AG04450 (cell line): ENCODE measurements around the gene VKORC1. TPM values are rescaled to one million over a fixed set of nuclear protein-coding genes. Genes with fewer than 3 reads are reported as not detected.

Experiments
- CTCF ChIA-PET: fragments of 300-600, 350-600 bp; formaldehyde crosslinking; extraction: SDS; loops from one replicate; lab custom pipeline; 2022; ENCODE audit warnings: antibody characterized with exemption, inconsistent platforms; lab: Charles Lee
- POLR2A ChIA-PET: fragments of 350-600 bp; formaldehyde crosslinking; extraction: SDS; loops from one replicate; lab custom pipeline; 2021; ENCODE audit warnings: antibody characterized with exemption, inconsistent platforms; lab: Yijun Ruan, JAX
- DNase-seq: peaks from one replicate; pipeline ENCODE4 v3.0.0-alpha.2; 2011; ENCODE audit warnings: low read depth, low spot score
- H3K27ac ChIP-seq: one replicate; pipeline ENCODE4 v1.5.1; 2012; ENCODE audit warnings: low read depth, low read length, control low read depth
- H3K27me3 ChIP-seq: one replicate; pipeline ENCODE4 v1.6.0; 2012; ENCODE audit warnings: low read length; ENCODE audit not compliant: control insufficient read depth, insufficient read depth
- H3K4me3 ChIP-seq: 2 replicates; pipeline ENCODE4 v1.5.1; 2011; ENCODE audit warnings: mild to moderate bottlenecking, low read depth, low read length, control low read depth
- H3K9me3 ChIP-seq: 2 replicates; pipeline ENCODE4 v1.5.1; 2012; ENCODE audit warnings: low read length; ENCODE audit not compliant: control insufficient read depth, insufficient read depth
- polyA plus RNA-seq: library from polyadenylated mRNA; depleted of rRNA; stranded (reverse); fragments of >200 nt; gene quantifications from 2 replicates; pipeline ENCODE4 v1.2.3, GENCODE V29; 2011
- TF ChIP-seq, protein P1 (sequence below): IDR thresholded peaks from 2 replicates; pipeline ENCODE4 v1.5.1; 2011; ENCODE audit warnings: low read depth, low read length, control low read depth, inconsistent platforms

Gene VKORC1
- polyA plus RNA-seq, 1 experiment = 210 TPM

DNA sequence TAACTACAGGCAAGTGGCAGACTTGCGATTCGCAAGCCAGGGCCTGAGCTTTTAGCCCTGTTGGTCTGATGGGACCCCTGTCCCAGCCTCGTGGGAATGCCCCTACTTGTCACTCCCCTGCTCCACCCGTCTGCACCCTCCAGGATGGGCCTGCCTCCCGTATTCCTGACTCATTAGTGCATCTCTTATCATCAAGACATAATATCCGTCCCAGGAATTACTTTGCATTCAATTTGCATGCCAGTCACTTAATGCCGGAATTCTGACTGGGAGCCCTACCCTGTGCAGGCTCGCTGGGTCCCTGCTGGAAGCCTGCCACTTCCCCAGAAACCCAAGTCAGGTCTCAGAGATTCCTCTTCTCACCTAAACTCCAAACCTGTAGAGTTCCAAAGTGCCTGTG, 9.2 kb downstream of the VKORC1 start:
- POLR2A ChIA-PET = interaction anchor here (1.0 kb wide), 2 partner anchors 11 to 95 kb away, joined by 3 read pairs; partner anchors contain the start of genes ZNF646 and ZNF668
- Histone ChIP-seq H3K4me3 (no peak overlapping the region), H3K27me3 (no peaks in the 10 kb centered on the region), H3K27ac (no peak overlapping the region), H3K9me3 (no peaks in the 10 kb centered on the region; the same call in 1 of the 2 replicates)
- DNase-seq = no peak
- TF ChIP-seq, protein P1, sequence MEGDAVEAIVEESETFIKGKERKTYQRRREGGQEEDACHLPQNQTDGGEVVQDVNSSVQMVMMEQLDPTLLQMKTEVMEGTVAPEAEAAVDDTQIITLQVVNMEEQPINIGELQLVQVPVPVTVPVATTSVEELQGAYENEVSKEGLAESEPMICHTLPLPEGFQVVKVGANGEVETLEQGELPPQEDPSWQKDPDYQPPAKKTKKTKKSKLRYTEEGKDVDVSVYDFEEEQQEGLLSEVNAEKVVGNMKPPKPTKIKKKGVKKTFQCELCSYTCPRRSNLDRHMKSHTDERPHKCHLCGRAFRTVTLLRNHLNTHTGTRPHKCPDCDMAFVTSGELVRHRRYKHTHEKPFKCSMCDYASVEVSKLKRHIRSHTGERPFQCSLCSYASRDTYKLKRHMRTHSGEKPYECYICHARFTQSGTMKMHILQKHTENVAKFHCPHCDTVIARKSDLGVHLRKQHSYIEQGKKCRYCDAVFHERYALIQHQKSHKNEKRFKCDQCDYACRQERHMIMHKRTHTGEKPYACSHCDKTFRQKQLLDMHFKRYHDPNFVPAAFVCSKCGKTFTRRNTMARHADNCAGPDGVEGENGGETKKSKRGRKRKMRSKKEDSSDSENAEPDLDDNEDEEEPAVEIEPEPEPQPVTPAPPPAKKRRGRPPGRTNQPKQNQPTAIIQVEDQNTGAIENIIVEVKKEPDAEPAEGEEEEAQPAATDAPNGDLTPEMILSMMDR = no peak
- CTCF ChIA-PET = no interaction called here

DNA sequence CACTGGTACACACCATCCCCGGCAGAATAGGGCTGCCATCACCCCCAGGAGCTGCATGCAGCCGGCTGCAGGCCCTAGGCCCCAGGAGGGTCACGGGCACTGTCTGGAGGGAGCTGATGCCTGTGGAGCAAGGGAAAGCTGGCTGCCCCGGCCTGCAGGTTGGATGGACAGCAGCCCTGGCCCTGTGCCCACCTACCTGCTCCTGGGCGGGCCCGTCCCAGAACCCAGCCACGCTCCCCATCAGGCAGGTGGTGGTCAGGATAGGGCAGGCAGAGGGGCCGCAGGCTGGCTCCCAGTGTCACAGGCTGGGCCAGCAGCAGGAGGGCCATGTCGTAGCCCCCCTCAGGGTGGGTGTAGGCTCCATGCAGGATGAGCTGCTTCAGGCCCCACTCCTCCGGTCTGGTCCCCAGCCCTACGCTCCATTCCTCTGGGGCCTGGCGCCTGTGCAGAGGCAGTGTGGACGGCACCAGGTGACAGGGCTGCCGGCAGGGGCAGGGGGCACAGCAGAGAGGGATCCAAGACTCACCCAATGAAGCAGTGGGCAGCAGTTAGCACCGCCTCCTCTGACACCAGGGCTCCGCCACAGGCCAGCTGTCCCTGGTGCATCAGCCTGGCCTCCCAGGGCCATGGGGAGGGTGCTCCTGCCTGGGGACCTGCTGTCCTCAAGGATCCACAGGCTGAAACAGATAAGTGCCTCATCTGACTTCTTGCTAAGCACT, 9.9 kb downstream of the VKORC1 start:
- TF ChIP-seq, protein P1 = no peak
- H3K27ac ChIP-seq = no peak overlapping the region
- ChIA-PET CTCF (interaction anchor here (0.8 kb wide), 1 partner anchor 58 kb away, joined by 3 read pairs; no protein-coding TSS in a partner anchor), POLR2A (interaction anchor here (1.0 kb wide), 1 partner anchor 96 kb away, joined by 3 read pairs; no protein-coding TSS in a partner anchor)
- no peak overlapping the region for H3K4me3 ChIP-seq
- no peak for DNase-seq
- H3K27me3 ChIP-seq = no peaks in the 10 kb centered on the region
- H3K9me3 ChIP-seq = no peaks in the 10 kb centered on the region; the same call in 1 of the 2 replicates

DNA sequence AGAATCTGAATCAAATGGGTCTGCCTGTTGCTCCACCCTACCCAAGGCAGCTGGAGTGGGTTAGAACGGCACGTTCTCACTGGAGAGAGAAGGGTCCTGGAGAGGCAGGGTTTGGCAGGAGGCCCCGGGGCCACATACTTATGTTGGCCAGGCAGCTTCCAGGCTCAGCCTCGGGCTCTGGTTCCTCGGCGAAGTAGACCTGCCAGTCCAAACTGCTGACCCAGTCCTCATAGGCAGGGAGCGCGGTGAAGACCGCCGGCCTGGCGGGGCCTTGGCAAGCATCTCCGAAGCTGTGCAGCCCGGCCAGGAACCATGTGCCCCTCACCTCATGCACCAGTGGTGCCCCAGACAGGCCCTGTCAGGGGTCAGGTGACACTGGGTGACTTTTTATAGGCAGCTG, 10.6 kb downstream of the VKORC1 start:
- Histone ChIP-seq H3K27ac (no peak overlapping the region), H3K4me3 (no peak overlapping the region), H3K27me3 (no peaks in the 10 kb centered on the region), H3K9me3 (no peaks in the 10 kb centered on the region; the same call in 1 of the 2 replicates)
- TF ChIP-seq, protein P1 = no peak
- no peak for DNase-seq
- ChIA-PET CTCF (interaction anchor here (0.8 kb wide), 1 partner anchor 59 kb away, joined by 3 read pairs; no protein-coding TSS in a partner anchor), POLR2A (no interaction called here)

DNA sequence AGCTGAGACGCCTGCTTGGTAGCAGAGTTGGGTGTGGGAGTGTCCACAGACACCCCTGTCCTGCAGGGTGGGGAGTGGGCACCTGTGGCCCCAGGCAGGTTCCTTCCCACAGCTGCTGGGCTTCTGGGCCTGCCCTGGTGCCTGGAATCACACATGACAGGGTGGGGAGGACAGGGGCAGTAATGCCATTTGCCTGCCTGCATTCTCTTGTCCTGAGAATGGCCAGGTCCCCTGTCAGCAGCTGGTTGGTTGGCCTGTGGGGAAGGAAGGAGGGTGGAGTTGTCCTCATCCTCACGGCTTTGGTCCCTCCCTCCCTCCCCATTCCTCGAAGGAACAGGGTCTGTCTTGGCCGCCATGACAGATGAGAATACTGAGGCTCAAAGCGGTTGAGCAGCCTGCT, 11.0 kb downstream of the VKORC1 start:
- CTCF ChIA-PET = interaction anchor here (0.6 kb wide), 1 partner anchor 377 kb away, joined by 4 read pairs; no protein-coding TSS in a partner anchor

More for the DNA sequence above, 11.0 kb downstream of the VKORC1 start:
- POLR2A ChIA-PET = no interaction called here
- TF ChIP-seq, protein P1 = no peak
- H3K9me3 ChIP-seq = no peaks in the 10 kb centered on the region; the same call in 1 of the 2 replicates
- H3K27me3 ChIP-seq = no peaks in the 10 kb centered on the region
- no peak for DNase-seq
- no peak overlapping the region for H3K27ac ChIP-seq
- no peak overlapping the region for H3K4me3 ChIP-seq
